ENCODE results near the gene HPDL.
A peak's percentile ranks its signal among the peaks of the same experiment; 100 is the strongest.

The HPDL gene

GRCh38 chr1:45340816-45341466 is 14.2 kb downstream of the HPDL start:
- no peaks in the 10 kb centered on the region for H3K27me3 ChIP-seq (ENCODE audit: insufficient read depth, low read length)
- H3K36me3 ChIP-seq (ENCODE audit: insufficient read depth, low read depth, low read length): peaks cover 55% of the 10 kb centered on the region
- peak overlapping the region; percentile 95 for H3K27ac ChIP-seq (ENCODE audit: low read length)
- H3K9ac ChIP-seq (ENCODE audit: low read depth, low read length): peak overlapping the region; percentile 99
- H3K4me1 ChIP-seq (ENCODE audit: insufficient read depth, low read length): peaks cover 7% of the 10 kb centered on the region
- peak overlapping the region; percentile 84 for H3K4me3 ChIP-seq (ENCODE audit: low read length)
- no peaks in the 10 kb centered on the region for H3K9me3 ChIP-seq (ENCODE audit: insufficient read depth, low read depth, low read length)

DNA sequence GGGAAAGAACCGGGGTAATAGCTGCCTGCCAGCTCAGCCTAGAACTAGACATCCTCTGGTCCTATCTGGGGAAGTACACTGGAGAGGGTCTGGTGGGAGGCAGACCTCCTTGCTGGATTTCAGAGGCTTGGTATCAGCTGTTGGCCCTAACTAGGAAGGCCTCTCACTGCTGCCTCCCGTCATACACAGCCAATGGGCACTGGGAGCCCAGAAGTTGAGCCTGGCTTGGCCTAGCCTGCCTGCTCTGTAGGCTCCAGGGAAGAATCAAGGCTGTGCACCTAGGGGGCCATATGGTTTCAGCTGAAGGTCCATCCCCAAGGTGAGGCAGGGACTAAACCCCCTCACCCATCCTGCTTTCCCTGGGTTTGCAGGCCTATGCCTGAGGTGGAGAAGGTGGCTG is 17.8 kb downstream of the HPDL start:
- peaks cover 53% of the 10 kb centered on the region for H3K36me3 ChIP-seq (ENCODE audit: insufficient read depth, low read depth, low read length)
- H3K27me3 ChIP-seq (ENCODE audit: insufficient read depth, low read length): no peaks in the 10 kb centered on the region
- H3K4me1 ChIP-seq (ENCODE audit: insufficient read depth, low read length): peaks cover 7% of the 10 kb centered on the region
- H3K27ac ChIP-seq (ENCODE audit: low read length): no peak overlapping the region
- no peak overlapping the region for H3K4me3 ChIP-seq (ENCODE audit: low read length)
- H3K9ac ChIP-seq (ENCODE audit: low read depth, low read length): no peak overlapping the region
- H3K9me3 ChIP-seq (ENCODE audit: insufficient read depth, low read depth, low read length): no peaks in the 10 kb centered on the region

DNA sequence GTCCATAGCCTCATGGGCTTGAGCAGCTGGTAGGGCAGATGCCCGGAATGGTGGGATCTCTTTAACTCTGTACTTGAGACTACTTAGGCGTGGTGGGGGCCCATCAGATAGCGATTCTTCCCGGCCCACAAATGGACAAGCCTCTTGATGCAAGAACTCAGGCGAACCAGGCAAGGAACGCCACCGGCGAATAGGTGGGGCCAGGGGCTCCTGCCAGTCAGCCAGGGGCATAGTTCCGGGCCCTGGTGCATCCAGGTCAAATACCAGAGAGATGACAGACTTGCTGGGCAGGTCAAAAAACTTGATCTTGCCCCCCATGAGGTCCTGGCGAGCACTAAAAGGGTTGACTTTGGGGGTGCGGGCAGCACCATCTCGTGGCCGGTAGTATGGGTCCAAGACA is 18.3 kb downstream of the HPDL start:
- H3K9me3 ChIP-seq (ENCODE audit: insufficient read depth, low read depth, low read length): no peaks in the 10 kb centered on the region
- no peak overlapping the region for H3K4me3 ChIP-seq (ENCODE audit: low read length)
- H3K9ac ChIP-seq (ENCODE audit: low read depth, low read length): no peak overlapping the region
- H3K36me3 ChIP-seq (ENCODE audit: insufficient read depth, low read depth, low read length): peaks cover 53% of the 10 kb centered on the region
- peaks cover 7% of the 10 kb centered on the region for H3K4me1 ChIP-seq (ENCODE audit: insufficient read depth, low read length)
- H3K27ac ChIP-seq (ENCODE audit: low read length): no peak overlapping the region
- no peaks in the 10 kb centered on the region for H3K27me3 ChIP-seq (ENCODE audit: insufficient read depth, low read length)

DNA sequence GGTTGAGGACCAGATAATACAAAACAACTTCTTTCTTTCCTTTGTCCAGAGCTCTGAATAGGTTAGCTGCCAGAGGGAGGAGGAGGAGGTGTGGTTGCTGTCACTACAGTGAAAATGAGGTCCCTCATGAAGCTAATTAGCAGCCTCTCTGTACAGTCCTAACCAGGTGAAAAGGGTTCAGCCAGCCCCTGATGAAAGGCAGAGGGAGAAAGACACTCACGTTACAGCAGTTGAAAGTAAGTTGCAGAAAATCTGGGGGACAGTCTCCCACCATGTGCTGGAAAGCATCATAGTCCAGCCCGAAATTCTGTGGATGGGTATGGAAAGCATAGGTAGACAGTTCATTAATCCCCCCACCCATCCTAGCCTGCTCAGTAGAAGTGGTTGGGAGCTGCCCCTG is 19.8 kb downstream of the HPDL start:
- Histone ChIP-seq H3K9ac (ENCODE audit: low read depth, low read length) (no peak overlapping the region), H3K9me3 (ENCODE audit: insufficient read depth, low read depth, low read length) (no peaks in the 10 kb centered on the region), H3K36me3 (ENCODE audit: insufficient read depth, low read depth, low read length) (peaks cover 48% of the 10 kb centered on the region), H3K27ac (ENCODE audit: low read length) (no peak overlapping the region), H3K27me3 (ENCODE audit: insufficient read depth, low read length) (no peaks in the 10 kb centered on the region), H3K4me1 (ENCODE audit: insufficient read depth, low read length) (no peaks in the 10 kb centered on the region), H3K4me3 (ENCODE audit: low read length) (no peak overlapping the region)

- Histone ChIP-seq H3K36me3 (ENCODE audit: insufficient read depth, low read depth, low read length) (peaks cover 33% of the 10 kb centered on the region), H3K27me3 (ENCODE audit: insufficient read depth, low read length) (no peaks in the 10 kb centered on the region), H3K9me3 (ENCODE audit: insufficient read depth, low read depth, low read length) (no peaks in the 10 kb centered on the region), H3K4me3 (ENCODE audit: low read length) (no peak overlapping the region), H3K27ac (ENCODE audit: low read length) (no peak overlapping the region), H3K9ac (ENCODE audit: low read depth, low read length) (no peak overlapping the region), H3K4me1 (ENCODE audit: insufficient read depth, low read length) (no peaks in the 10 kb centered on the region)
These were observed 21.3 kb downstream of the HPDL start for GRCh38 chr1:45348020-45348419.

GRCh38 chr1:45348609-45348965 is 21.9 kb downstream of the HPDL start:
- H3K27ac ChIP-seq (ENCODE audit: low read length): no peak overlapping the region
- no peaks in the 10 kb centered on the region for H3K27me3 ChIP-seq (ENCODE audit: insufficient read depth, low read length)
- H3K36me3 ChIP-seq (ENCODE audit: insufficient read depth, low read depth, low read length): peaks cover 27% of the 10 kb centered on the region
- no peak overlapping the region for H3K4me3 ChIP-seq (ENCODE audit: low read length)
- no peak overlapping the region for H3K9ac ChIP-seq (ENCODE audit: low read depth, low read length)
- H3K9me3 ChIP-seq (ENCODE audit: insufficient read depth, low read depth, low read length): no peaks in the 10 kb centered on the region
- no peaks in the 10 kb centered on the region for H3K4me1 ChIP-seq (ENCODE audit: insufficient read depth, low read length)

- peaks cover 22% of the 10 kb centered on the region for H3K36me3 ChIP-seq (ENCODE audit: insufficient read depth, low read depth, low read length)
- H3K9me3 ChIP-seq (ENCODE audit: insufficient read depth, low read depth, low read length): no peaks in the 10 kb centered on the region
- H3K27ac ChIP-seq (ENCODE audit: low read length): no peak overlapping the region
- no peak overlapping the region for H3K4me3 ChIP-seq (ENCODE audit: low read length)
- no peaks in the 10 kb centered on the region for H3K27me3 ChIP-seq (ENCODE audit: insufficient read depth, low read length)
- no peak overlapping the region for H3K9ac ChIP-seq (ENCODE audit: low read depth, low read length)
- no peaks in the 10 kb centered on the region for H3K4me1 ChIP-seq (ENCODE audit: insufficient read depth, low read length)
These were observed 22.4 kb downstream of the HPDL start for GRCh38 chr1:45348966-45349677.

GRCh38 chr1:45351508-45351907 is 24.8 kb downstream of the HPDL start:
- Histone ChIP-seq H3K9me3 (ENCODE audit: insufficient read depth, low read depth, low read length) (no peaks in the 10 kb centered on the region), H3K36me3 (ENCODE audit: insufficient read depth, low read depth, low read length) (peaks cover 1% of the 10 kb centered on the region; the same call in 1 of the 2 replicates), H3K4me1 (ENCODE audit: insufficient read depth, low read length) (no peaks in the 10 kb centered on the region), H3K4me3 (ENCODE audit: low read length) (no peak overlapping the region), H3K27ac (ENCODE audit: low read length) (no peak overlapping the region), H3K27me3 (ENCODE audit: insufficient read depth, low read length) (no peaks in the 10 kb centered on the region), H3K9ac (ENCODE audit: low read depth, low read length) (no peak overlapping the region)

GRCh38 chr1:45353685-45354084 is 27.0 kb downstream of the HPDL start:
- H3K4me3 ChIP-seq (ENCODE audit: low read length): no peak overlapping the region
- no peaks in the 10 kb centered on the region for H3K9me3 ChIP-seq (ENCODE audit: insufficient read depth, low read depth, low read length)
- no peaks in the 10 kb centered on the region for H3K27me3 ChIP-seq (ENCODE audit: insufficient read depth, low read length)
- H3K27ac ChIP-seq (ENCODE audit: low read length): no peak overlapping the region
- H3K36me3 ChIP-seq (ENCODE audit: insufficient read depth, low read depth, low read length): no peaks in the 10 kb centered on the region
- H3K9ac ChIP-seq (ENCODE audit: low read depth, low read length): no peak overlapping the region
- no peaks in the 10 kb centered on the region for H3K4me1 ChIP-seq (ENCODE audit: insufficient read depth, low read length)

- no peaks in the 10 kb centered on the region for H3K27me3 ChIP-seq (ENCODE audit: insufficient read depth, low read length)
- no peak overlapping the region for H3K9ac ChIP-seq (ENCODE audit: low read depth, low read length)
- H3K4me1 ChIP-seq (ENCODE audit: insufficient read depth, low read length): no peaks in the 10 kb centered on the region; the same call in 1 of the 2 replicates
- no peaks in the 10 kb centered on the region for H3K9me3 ChIP-seq (ENCODE audit: insufficient read depth, low read depth, low read length)
- H3K27ac ChIP-seq (ENCODE audit: low read length): no peak overlapping the region
- no peak overlapping the region for H3K4me3 ChIP-seq (ENCODE audit: low read length)
- no peaks in the 10 kb centered on the region for H3K36me3 ChIP-seq (ENCODE audit: insufficient read depth, low read depth, low read length)
These were observed 28.1 kb downstream of the HPDL start for GRCh38 chr1:45354838-45355237.

DNA sequence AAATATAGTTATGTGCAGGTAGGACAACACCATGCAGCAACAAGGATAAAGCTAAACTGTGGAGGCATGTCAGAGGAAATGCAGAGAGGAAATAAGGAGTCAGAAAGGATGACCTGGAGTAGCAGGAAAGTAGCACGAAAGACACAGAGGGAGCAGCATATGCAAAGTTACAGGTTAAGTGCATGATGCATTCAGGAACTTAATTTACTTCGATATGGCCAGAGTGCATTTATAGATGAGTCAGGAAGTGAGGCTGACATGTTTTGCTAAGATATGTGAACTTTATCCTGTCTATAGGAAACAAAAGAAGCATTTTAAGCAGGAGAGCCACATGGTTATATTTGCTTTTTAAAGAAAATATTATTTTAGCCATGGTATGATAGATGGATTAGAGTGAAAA is 29.0 kb downstream of the HPDL start:
- Histone ChIP-seq H3K27me3 (ENCODE audit: insufficient read depth, low read length) (no peaks in the 10 kb centered on the region), H3K9me3 (ENCODE audit: insufficient read depth, low read depth, low read length) (no peaks in the 10 kb centered on the region), H3K4me1 (ENCODE audit: insufficient read depth, low read length) (peaks cover 5% of the 10 kb centered on the region), H3K9ac (ENCODE audit: low read depth, low read length) (no peak overlapping the region), H3K27ac (ENCODE audit: low read length) (no peak overlapping the region), H3K36me3 (ENCODE audit: insufficient read depth, low read depth, low read length) (no peaks in the 10 kb centered on the region), H3K4me3 (ENCODE audit: low read length) (no peak overlapping the region)

- Histone ChIP-seq H3K27ac (ENCODE audit: low read length) (no peak overlapping the region), H3K9me3 (ENCODE audit: insufficient read depth, low read depth, low read length) (no peaks in the 10 kb centered on the region), H3K9ac (ENCODE audit: low read depth, low read length) (no peak overlapping the region), H3K36me3 (ENCODE audit: insufficient read depth, low read depth, low read length) (no peaks in the 10 kb centered on the region), H3K4me3 (ENCODE audit: low read length) (no peak overlapping the region), H3K27me3 (ENCODE audit: insufficient read depth, low read length) (no peaks in the 10 kb centered on the region), H3K4me1 (ENCODE audit: insufficient read depth, low read length) (peaks cover 5% of the 10 kb centered on the region)
These were observed 29.5 kb downstream of the HPDL start for GRCh38 chr1:45356186-45356585.

Data from iPS-20b (cell line).